PFSK-1 (cell line): ENCODE measurements around the gene CEACAM7.

Experiments used
- FOXP2 ChIP-seq: optimal IDR thresholded peaks from 2 replicates; pipeline ENCODE3; 2011; ENCODE audit warnings: borderline replicate concordance, control low read depth, inconsistent platforms; ENCODE audit not compliant: insufficient read depth; ENCODE audit errors: extremely low read length, extremely low read depth
- POLR2AphosphoS5 ChIP-seq: IDR thresholded peaks from 2 replicates; pipeline ENCODE4 v1.6.1; 2012; ENCODE audit warnings: low read depth, mild to moderate bottlenecking, control low read depth, low read length, moderate library complexity
- SIN3A ChIP-seq: IDR thresholded peaks from 2 replicates; pipeline ENCODE4 v1.6.1; 2012; ENCODE audit warnings: mild to moderate bottlenecking, low read length, moderate library complexity, borderline replicate concordance; ENCODE audit not compliant: insufficient read depth
- TAF1 ChIP-seq: IDR thresholded peaks from 2 replicates; pipeline ENCODE4 v1.6.1; 2012; ENCODE audit warnings: low read length, control low read depth, borderline replicate concordance; ENCODE audit not compliant: insufficient read depth
- TF ChIP-seq, protein P1 (sequence below), 2 experiments: IDR thresholded peaks; 2 replicates each; pipeline versions ENCODE4 v1.6.1 to v1.8.0; 2011 to 2012; ENCODE audit warnings: low read depth in 2 of 2, low read length in 2 of 2, control low read depth in 1 of 2, inconsistent platforms in 1 of 2, mild to moderate bottlenecking in 1 of 2, moderate library complexity in 1 of 2; ENCODE audit not compliant: insufficient read depth in 1 of 2

DNA sequence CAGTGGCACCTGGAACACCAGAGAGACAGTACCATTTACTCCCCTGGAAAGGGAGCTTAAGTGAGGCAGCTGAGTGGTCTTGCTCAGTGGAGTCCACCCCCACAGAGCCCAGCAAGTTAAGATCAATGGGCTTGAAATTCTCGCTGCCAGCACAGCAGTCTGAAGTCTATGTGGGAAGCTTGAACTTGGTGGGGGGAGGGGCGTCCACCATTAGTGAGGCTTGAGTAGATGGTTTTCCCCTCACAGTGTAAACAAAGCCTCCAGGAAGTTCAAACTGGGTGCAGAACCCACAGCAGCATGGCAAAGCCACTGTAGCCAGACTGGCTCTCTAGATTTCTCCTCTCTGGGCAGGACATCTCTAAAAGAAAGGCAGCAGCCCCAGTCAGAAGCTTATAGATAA, 30.9 kb downstream of the CEACAM7 start:
- no peak for TF ChIP-seq POLR2AphosphoS5
- TF ChIP-seq, protein P1, sequence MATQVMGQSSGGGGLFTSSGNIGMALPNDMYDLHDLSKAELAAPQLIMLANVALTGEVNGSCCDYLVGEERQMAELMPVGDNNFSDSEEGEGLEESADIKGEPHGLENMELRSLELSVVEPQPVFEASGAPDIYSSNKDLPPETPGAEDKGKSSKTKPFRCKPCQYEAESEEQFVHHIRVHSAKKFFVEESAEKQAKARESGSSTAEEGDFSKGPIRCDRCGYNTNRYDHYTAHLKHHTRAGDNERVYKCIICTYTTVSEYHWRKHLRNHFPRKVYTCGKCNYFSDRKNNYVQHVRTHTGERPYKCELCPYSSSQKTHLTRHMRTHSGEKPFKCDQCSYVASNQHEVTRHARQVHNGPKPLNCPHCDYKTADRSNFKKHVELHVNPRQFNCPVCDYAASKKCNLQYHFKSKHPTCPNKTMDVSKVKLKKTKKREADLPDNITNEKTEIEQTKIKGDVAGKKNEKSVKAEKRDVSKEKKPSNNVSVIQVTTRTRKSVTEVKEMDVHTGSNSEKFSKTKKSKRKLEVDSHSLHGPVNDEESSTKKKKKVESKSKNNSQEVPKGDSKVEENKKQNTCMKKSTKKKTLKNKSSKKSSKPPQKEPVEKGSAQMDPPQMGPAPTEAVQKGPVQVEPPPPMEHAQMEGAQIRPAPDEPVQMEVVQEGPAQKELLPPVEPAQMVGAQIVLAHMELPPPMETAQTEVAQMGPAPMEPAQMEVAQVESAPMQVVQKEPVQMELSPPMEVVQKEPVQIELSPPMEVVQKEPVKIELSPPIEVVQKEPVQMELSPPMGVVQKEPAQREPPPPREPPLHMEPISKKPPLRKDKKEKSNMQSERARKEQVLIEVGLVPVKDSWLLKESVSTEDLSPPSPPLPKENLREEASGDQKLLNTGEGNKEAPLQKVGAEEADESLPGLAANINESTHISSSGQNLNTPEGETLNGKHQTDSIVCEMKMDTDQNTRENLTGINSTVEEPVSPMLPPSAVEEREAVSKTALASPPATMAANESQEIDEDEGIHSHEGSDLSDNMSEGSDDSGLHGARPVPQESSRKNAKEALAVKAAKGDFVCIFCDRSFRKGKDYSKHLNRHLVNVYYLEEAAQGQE (IDR thresholded peaks at IDR 0.05; ENCODE audit: insufficient read depth in 1 of 2, low read depth in 2 of 2, low read length in 2 of 2) = no peak
- no peak for TF ChIP-seq SIN3A
- TF ChIP-seq TAF1 = no peak
- no peak for TF ChIP-seq FOXP2
